GM12878 (cell line): ENCODE results near the gene PREX1. TPM values are rescaled to one million over a fixed set of nuclear protein-coding genes. Genes with fewer than 3 reads are reported as not detected.

Experiments
- ATAC-seq: fragments of 200-7000 bp; cut with Tn5 transposase; 3 replicates; pipeline ENCODE4 v1.9.1; 2020; ENCODE audit warnings: mild to moderate bottlenecking, moderate library complexity
- BruUV-seq: library from RNA; stranded (reverse); fragments of 400-500 nt; replicated peaks from 2 replicates; lab custom pipeline; 2021; lab: Mats Ljungman, UMichigan
- CTCF ChIA-PET: fragments of 300-600 bp; sonication (Branson Sonifier 250); formaldehyde crosslinking; extraction: SDS; loops from one replicate; lab custom pipeline; 2021; ENCODE audit warnings: inconsistent platforms; lab: Yijun Ruan, JAX
- POLR2A ChIA-PET: fragments of 350-600 bp; formaldehyde crosslinking; extraction: SDS; loops from one replicate; lab custom pipeline; 2021; ENCODE audit warnings: inconsistent platforms; lab: Charles Lee
- RAD21 ChIA-PET: fragments of 300-600 bp; sonication (Branson Sonifier 250); formaldehyde crosslinking; loops from one replicate; lab custom pipeline; 2023; ENCODE audit warnings: antibody characterized with exemption; ENCODE audit not compliant: unreplicated experiment; lab: Charles Lee
- SMC1A ChIA-PET: fragments of 300-600 bp; sonication (Branson Sonifier 250); formaldehyde crosslinking; loops from one replicate; lab custom pipeline; 2023; ENCODE audit not compliant: unreplicated experiment, uncharacterized antibody; lab: Charles Lee
- DNase-seq: peaks from one replicate; pipeline ENCODE4 v3.0.0-alpha.2; 2011; ENCODE audit warnings: low read depth, low spot score
- FAIRE-seq: peaks from 3 replicates; lab custom pipeline; 2011; peaks lifted over from hg19 to GRCh38; lab: Jason Lieb, UNC
- H2AFZ ChIP-seq: 2 replicates; pipeline ENCODE4 v1.6.0; 2011; ENCODE audit warnings: low read depth, low read length, control low read depth; ENCODE audit not compliant: control insufficient read depth
- H3K27ac ChIP-seq: 2 replicates; pipeline ENCODE4 v1.5.1; 2011; ENCODE audit warnings: control low read depth; ENCODE audit not compliant: control insufficient read depth, insufficient read depth
- H3K27me3 ChIP-seq, 2 experiments: replicated peaks in 1 of 2; 2 replicates each; pipeline versions ENCODE4 v1.6.0 to v1.6.1; 2011; ENCODE audit warnings: low read length in 1 of 2; ENCODE audit not compliant: control insufficient read depth in 2 of 2, insufficient read depth in 2 of 2
- H3K36me3 ChIP-seq, 2 experiments: 2 replicates each; pipeline ENCODE4 v1.5.1; 2011; ENCODE audit warnings: low read length in 1 of 2; ENCODE audit not compliant: control insufficient read depth in 2 of 2, insufficient read depth in 2 of 2
- H3K4me1 ChIP-seq: 2 replicates; pipeline ENCODE4 v1.6.1; 2011; ENCODE audit warnings: mild to moderate bottlenecking, low read length, moderate library complexity, mixed read lengths; ENCODE audit not compliant: control insufficient read depth, insufficient read depth
- H3K4me2 ChIP-seq: 2 replicates; pipeline ENCODE4 v1.6.0; 2011; ENCODE audit warnings: control low read depth; ENCODE audit not compliant: control insufficient read depth, insufficient read depth
- H3K4me3 ChIP-seq: fragments of 200-600 bp; sonication (generic); 2 replicates; pipeline ENCODE4 v1.5.1; 2016
- H3K79me2 ChIP-seq: 2 replicates; pipeline ENCODE4 v1.6.0; 2011; ENCODE audit warnings: low read length; ENCODE audit not compliant: control insufficient read depth, insufficient read depth
- H3K9ac ChIP-seq: 2 replicates; pipeline ENCODE4 v1.8.0; 2011; ENCODE audit warnings: low read length, control low read depth, mixed read lengths; ENCODE audit not compliant: control insufficient read depth, insufficient read depth
- H3K9me3 ChIP-seq: replicated peaks from 3 replicates; pipeline ENCODE4 v1.5.1; 2011; ENCODE audit warnings: mild to moderate bottlenecking, low read length; ENCODE audit not compliant: control insufficient read depth, insufficient read depth
- H4K20me1 ChIP-seq: 2 replicates; pipeline ENCODE4 v1.6.0; 2011; ENCODE audit not compliant: control insufficient read depth, insufficient read depth
- BRCA1 ChIP-seq: IDR thresholded peaks from 2 replicates; pipeline ENCODE4 v1.6.1; 2011; ENCODE audit warnings: low read depth, low read length, improper control_type of control experiment
- ESRRA ChIP-seq: IDR thresholded peaks from 2 replicates; pipeline ENCODE4 v1.6.1; 2012; ENCODE audit warnings: mild to moderate bottlenecking, low read length, improper control_type of control experiment
- FOS ChIP-seq: IDR thresholded peaks from 3 replicates; pipeline ENCODE4 v1.6.1; 2011; ENCODE audit warnings: borderline replicate concordance; ENCODE audit not compliant: insufficient read length; ENCODE audit errors: extremely low read depth
- IRF4 ChIP-seq: IDR thresholded peaks from 2 replicates; pipeline ENCODE4 v1.6.1; 2011; ENCODE audit warnings: low read depth, low read length
- MEF2A ChIP-seq: IDR thresholded peaks from 2 replicates; pipeline ENCODE4 v1.6.1; 2011; ENCODE audit warnings: low read depth, mild to moderate bottlenecking, low read length, moderate library complexity; ENCODE audit not compliant: insufficient read depth
- NFIC ChIP-seq: IDR thresholded peaks from 2 replicates; pipeline ENCODE4 v1.6.1; 2012; ENCODE audit warnings: low read depth, mild to moderate bottlenecking, inconsistent platforms, low read length, moderate library complexity
- NRF1 ChIP-seq: conservative IDR thresholded peaks from 2 replicates; pipeline ENCODE4 v1.6.1; 2011; ENCODE audit warnings: mild to moderate bottlenecking, low read depth, low read length, improper control_type of control experiment
- STAT1 ChIP-seq: fragments of 450-650 bp; conservative IDR thresholded peaks from 2 replicates; pipeline ENCODE4 v1.6.1; 2014; ENCODE audit warnings: antibody characterized with exemption, mild to moderate bottlenecking
- WGBS: methylation state at CpG from one replicate; pipeline ENCODE4 v1.1.6; 2016; ENCODE audit warnings: low lambda C conversion rate; ENCODE audit not compliant: insufficient replicate concordance, insufficient coverage; ENCODE audit errors: missing lambda C conversion rate; 5-methylcytosine and 5-hydroxymethylcytosine counted together
- in situ Hi-C: fragments of 300-500 bp; cut with MboI; formaldehyde crosslinking; loops from 9 replicates; pipeline ENCODE4 v1.14.3; 2018; ENCODE audit warnings: mixed read lengths
- intact Hi-C: fragments of 100-400 bp; cut with micrococcal nuclease; formaldehyde crosslinking; loops from one replicate; pipeline ENCODE4 v1.14.2; 2022; ENCODE audit not compliant: unreplicated experiment
- polyA plus RNA-seq, 11 experiments: library from polyadenylated mRNA; depleted of rRNA in 4 of 11; unstranded in 6 of 11; stranded (reverse) in 5 of 11; fragments of >200 nt; fragmentation: Nextera tagmentation in 4 of 11; fragmentation: Illumina TruSeq in 1 of 11; extraction: Ambion mirVana in 4 of 11; extraction: Trizol in 1 of 11; gene quantifications; 1 replicate in 1 of 11; 2 replicates in 10 of 11; pipeline versions ENCODE4 v1.2.1 to v1.2.3, GENCODE V29; 2011 to 2016; ENCODE audit warnings: inconsistent platforms in 2 of 11, missing spikeins in 2 of 11, low read depth in 1 of 11
- total RNA-seq, 4 experiments: library from RNA; depleted of rRNA in 3 of 4; stranded (reverse); fragments of >200 nt in 3 of 4; fragmentation: Illumina TruSeq in 1 of 4; extraction: Trizol in 1 of 4; gene quantifications; 2 replicates each; pipeline versions ENCODE4 v1.2.1 to v1.2.3, GENCODE V29; 2013 to 2021
- TF ChIP-seq, protein P1 (sequence below): IDR thresholded peaks from 2 replicates; pipeline ENCODE4 v1.6.1; 2012; ENCODE audit warnings: low read length, inconsistent platforms
- TF ChIP-seq, protein P2 (sequence below): fragments of 450-650 bp; IDR thresholded peaks from 2 replicates; pipeline ENCODE4 v1.6.1; 2014; ENCODE audit warnings: mild to moderate bottlenecking
- TF ChIP-seq, protein P3 (sequence below): IDR thresholded peaks from 2 replicates; pipeline ENCODE4 v1.6.1; 2012; ENCODE audit warnings: low read depth, low read length, improper control_type of control experiment
- TF ChIP-seq, protein P4 (sequence below): fragments of 450-650 bp; IDR thresholded peaks from 2 replicates; pipeline ENCODE4 v1.6.1; 2017; ENCODE audit warnings: borderline replicate concordance
- TF ChIP-seq, protein P5 (sequence below): fragments of 450-650 bp; IDR thresholded peaks from 2 replicates; pipeline ENCODE4 v1.6.1; 2017; ENCODE audit warnings: mild to moderate bottlenecking, low read depth, inconsistent platforms; ENCODE audit not compliant: poor library complexity, severe bottlenecking

The PREX1 gene
- total and polyA plus RNA-seq, 10 of the 15 experiments (the other 5 are each of a cell fraction or from before 2014, with no cell fraction given), result 2.6 to 114 (median 38.9) TPM

DNA sequence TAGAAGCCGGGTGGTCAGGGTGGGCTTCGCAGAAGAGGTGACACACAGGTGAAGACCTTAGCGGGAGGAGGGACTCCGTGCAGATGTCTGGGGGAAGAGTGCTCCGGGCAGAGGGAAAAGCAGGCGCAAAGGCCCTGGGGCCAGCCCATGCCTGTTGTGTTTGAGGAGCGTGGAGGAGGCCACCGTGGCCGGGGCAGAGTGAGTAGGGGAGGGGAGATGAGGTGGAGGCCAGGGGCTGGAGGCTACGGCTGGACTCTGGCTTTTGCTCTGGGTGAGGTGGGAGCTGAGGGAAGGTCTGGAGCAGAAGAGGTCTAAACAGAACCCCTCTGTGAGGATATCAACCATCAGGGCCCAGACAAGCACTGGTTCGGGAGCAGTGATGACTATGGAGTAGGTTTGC lies 244.0 kb downstream of the PREX1 start:
- no peak for TF ChIP-seq BRCA1
- TF ChIP-seq, protein P1, sequence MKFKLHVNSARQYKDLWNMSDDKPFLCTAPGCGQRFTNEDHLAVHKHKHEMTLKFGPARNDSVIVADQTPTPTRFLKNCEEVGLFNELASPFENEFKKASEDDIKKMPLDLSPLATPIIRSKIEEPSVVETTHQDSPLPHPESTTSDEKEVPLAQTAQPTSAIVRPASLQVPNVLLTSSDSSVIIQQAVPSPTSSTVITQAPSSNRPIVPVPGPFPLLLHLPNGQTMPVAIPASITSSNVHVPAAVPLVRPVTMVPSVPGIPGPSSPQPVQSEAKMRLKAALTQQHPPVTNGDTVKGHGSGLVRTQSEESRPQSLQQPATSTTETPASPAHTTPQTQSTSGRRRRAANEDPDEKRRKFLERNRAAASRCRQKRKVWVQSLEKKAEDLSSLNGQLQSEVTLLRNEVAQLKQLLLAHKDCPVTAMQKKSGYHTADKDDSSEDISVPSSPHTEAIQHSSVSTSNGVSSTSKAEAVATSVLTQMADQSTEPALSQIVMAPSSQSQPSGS, result no peak
- TF ChIP-seq, protein P2, sequence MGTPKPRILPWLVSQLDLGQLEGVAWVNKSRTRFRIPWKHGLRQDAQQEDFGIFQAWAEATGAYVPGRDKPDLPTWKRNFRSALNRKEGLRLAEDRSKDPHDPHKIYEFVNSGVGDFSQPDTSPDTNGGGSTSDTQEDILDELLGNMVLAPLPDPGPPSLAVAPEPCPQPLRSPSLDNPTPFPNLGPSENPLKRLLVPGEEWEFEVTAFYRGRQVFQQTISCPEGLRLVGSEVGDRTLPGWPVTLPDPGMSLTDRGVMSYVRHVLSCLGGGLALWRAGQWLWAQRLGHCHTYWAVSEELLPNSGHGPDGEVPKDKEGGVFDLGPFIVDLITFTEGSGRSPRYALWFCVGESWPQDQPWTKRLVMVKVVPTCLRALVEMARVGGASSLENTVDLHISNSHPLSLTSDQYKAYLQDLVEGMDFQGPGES, result no peak
- TF ChIP-seq ESRRA, result no peak
- TF ChIP-seq NRF1, result no peak
- no peak for TF ChIP-seq STAT1
- no peak for TF ChIP-seq FOS
- TF ChIP-seq, protein P3, sequence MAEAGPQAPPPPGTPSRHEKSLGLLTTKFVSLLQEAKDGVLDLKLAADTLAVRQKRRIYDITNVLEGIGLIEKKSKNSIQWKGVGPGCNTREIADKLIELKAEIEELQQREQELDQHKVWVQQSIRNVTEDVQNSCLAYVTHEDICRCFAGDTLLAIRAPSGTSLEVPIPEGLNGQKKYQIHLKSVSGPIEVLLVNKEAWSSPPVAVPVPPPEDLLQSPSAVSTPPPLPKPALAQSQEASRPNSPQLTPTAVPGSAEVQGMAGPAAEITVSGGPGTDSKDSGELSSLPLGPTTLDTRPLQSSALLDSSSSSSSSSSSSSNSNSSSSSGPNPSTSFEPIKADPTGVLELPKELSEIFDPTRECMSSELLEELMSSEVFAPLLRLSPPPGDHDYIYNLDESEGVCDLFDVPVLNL, result no peak
- TF ChIP-seq, protein P4, sequence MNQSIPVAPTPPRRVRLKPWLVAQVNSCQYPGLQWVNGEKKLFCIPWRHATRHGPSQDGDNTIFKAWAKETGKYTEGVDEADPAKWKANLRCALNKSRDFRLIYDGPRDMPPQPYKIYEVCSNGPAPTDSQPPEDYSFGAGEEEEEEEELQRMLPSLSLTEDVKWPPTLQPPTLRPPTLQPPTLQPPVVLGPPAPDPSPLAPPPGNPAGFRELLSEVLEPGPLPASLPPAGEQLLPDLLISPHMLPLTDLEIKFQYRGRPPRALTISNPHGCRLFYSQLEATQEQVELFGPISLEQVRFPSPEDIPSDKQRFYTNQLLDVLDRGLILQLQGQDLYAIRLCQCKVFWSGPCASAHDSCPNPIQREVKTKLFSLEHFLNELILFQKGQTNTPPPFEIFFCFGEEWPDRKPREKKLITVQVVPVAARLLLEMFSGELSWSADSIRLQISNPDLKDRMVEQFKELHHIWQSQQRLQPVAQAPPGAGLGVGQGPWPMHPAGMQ, result no peak
- no peak for TF ChIP-seq NFIC
- no peak for TF ChIP-seq MEF2A
- TF ChIP-seq, protein P5, sequence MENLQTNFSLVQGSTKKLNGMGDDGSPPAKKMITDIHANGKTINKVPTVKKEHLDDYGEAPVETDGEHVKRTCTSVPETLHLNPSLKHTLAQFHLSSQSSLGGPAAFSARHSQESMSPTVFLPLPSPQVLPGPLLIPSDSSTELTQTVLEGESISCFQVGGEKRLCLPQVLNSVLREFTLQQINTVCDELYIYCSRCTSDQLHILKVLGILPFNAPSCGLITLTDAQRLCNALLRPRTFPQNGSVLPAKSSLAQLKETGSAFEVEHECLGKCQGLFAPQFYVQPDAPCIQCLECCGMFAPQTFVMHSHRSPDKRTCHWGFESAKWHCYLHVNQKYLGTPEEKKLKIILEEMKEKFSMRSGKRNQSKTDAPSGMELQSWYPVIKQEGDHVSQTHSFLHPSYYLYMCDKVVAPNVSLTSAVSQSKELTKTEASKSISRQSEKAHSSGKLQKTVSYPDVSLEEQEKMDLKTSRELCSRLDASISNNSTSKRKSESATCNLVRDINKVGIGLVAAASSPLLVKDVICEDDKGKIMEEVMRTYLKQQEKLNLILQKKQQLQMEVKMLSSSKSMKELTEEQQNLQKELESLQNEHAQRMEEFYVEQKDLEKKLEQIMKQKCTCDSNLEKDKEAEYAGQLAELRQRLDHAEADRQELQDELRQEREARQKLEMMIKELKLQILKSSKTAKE, result no peak
- TF ChIP-seq IRF4, result no peak
- TF ChIP-seq, all 136 proteins: peak for 0
- Histone ChIP-seq H3K4me3 (no peak overlapping the region), H4K20me1 (no peaks in the 10 kb centered on the region), H3K36me3 (no peaks in the 10 kb centered on the region), H3K27me3 (no peaks in the 10 kb centered on the region), H3K27ac (no peak overlapping the region), H3K9me3 (no peaks in the 10 kb centered on the region), H3K79me2 (no peaks in the 10 kb centered on the region), H2AFZ (no peak overlapping the region), H3K9ac (no peak overlapping the region), H3K4me2 (no peak overlapping the region), H3K4me1 (no peaks in the 10 kb centered on the region)
- FAIRE-seq (no peak), ATAC-seq (no peak), DNase-seq (no peak)
- 41% methylated on average over 11 of the region's 11 CpGs for WGBS
- in situ Hi-C loops, result no loop called here
- RAD21 ChIA-PET, result no interaction called here
- no TSS peak for BruUV-seq
- intact Hi-C loops, result no loop called here
- SMC1A ChIA-PET, result no interaction called here
- CTCF ChIA-PET, result interaction anchor here (1.6 kb wide), 1 partner anchor 37 kb away, joined by 4 read pairs; no protein-coding TSS in a partner anchor
- POLR2A ChIA-PET, result no interaction called here
